ENCODE data around the gene C10orf62.
"Not testable (repeated sequence)": the region's sequence is repeated elsewhere in the genome, so short reads cannot be mapped to it uniquely, and the experiment has no call there.

The C10orf62 gene

GRCh38 chr10:97589479-97589878 is at the start of gene C10orf62:
C10orf62 (plus strand) TSS chr10:97589721; CDS start chr10:97589898, 177 bp downstream.
- DNase-seq: peak in 9 of 56 donors; percentile 11 to 72 (median 21)

- DNase-seq: no peak
These were observed 48.6 kb upstream of the C10orf62 start for GRCh38 chr10:97540669-97541500.

- peak in 46 of 56 donors; percentile 16 to 89 (median 58) for DNase-seq
These were observed 47.1 kb upstream of the C10orf62 start for GRCh38 chr10:97542169-97543024.

DNA sequence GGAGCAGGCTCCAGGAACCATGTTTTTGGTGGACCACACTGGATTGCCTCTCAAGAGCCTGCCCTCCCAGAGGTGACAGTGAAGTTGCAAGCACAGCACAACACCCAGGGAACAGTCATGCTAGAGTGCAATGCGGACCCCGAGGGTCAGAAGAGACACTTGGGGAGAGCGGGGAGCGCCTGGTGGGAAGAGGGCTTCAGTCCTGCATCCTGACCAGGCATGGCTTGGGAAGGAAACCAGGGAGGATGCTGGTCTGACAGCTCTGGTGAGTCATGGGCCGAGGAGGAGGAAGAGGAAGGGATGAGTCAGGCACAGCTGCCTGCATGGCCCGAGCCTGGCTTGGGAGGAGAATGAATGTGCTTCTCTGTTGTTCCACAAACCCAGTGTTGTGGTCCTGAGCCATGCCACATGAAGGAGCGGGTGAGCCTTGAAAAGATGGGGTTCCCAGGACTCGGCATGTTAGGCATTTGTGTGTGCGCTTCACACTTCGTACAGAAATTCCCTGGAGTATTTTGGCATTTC is 46.4 kb upstream of the C10orf62 start:
- peak in 55 of 56 donors; percentile 29 to 96 (median 80) for DNase-seq

- no peak for DNase-seq
These were observed 42.9 kb upstream of the C10orf62 start for GRCh38 chr10:97546456-97547270.

DNA sequence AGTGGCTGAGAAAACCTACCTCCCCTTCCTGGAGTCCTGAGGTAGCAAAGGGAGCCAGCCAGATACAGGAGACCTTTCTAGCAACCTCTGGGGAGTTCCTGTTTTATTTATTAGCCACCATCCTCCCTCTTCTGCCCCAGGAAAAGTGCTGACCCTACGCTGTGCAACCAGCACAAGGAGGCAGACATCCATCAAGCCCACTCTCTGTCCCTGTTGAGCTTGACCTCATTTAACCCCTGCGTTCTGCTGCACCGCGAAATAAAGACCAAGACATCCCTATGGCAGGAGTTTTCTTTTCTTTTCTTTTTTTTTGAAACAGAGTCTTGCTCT is 42.3 kb upstream of the C10orf62 start:
- DNase-seq: no peak

GRCh38 chr10:97547962-97548361 is 41.6 kb upstream of the C10orf62 start:
- DNase-seq: no peak

- DNase-seq: no peak
These were observed 40.6 kb upstream of the C10orf62 start for GRCh38 chr10:97548828-97549455.

GRCh38 chr10:97549587-97550322 is 39.8 kb upstream of the C10orf62 start:
- DNase-seq: peak in 46 of 56 donors; percentile 11 to 81 (median 56)

- DNase-seq: no peak
These were observed 39.0 kb upstream of the C10orf62 start for GRCh38 chr10:97550336-97551149.

GRCh38 chr10:97551271-97551670 is 38.2 kb upstream of the C10orf62 start:
- no peak for DNase-seq

- peak in 47 of 56 donors; percentile 21 to 82 (median 52) for DNase-seq
These were observed 35.9 kb upstream of the C10orf62 start for GRCh38 chr10:97553575-97554031.

GRCh38 chr10:97554336-97554735 is 35.2 kb upstream of the C10orf62 start:
- not testable (repeated sequence) for DNase-seq

DNA sequence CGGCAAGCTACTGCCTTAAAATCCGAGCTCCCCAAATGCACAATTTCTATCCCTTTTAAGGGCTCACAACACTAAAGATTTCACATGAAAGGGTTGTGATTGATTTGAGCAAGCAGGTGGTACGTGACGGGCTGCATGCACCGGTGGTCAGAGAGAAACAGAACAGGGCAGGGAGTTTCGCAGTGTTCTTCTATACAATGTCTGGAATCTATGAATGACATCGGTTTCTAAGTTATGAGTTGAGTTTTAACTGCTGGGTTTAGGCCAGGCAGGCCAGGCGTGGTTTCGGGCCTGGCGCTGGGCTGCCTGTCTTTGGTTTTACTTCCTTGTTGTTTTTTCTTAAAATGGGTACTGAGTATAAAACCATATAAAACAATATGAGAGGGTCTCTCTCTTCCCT is 34.0 kb upstream of the C10orf62 start:
- DNase-seq: not testable (repeated sequence)

- DNase-seq: not testable (repeated sequence)
These were observed 28.7 kb upstream of the C10orf62 start for GRCh38 chr10:97560731-97561381.

- not testable (repeated sequence) for DNase-seq
These were observed 28.0 kb upstream of the C10orf62 start for GRCh38 chr10:97561386-97562077.

DNA sequence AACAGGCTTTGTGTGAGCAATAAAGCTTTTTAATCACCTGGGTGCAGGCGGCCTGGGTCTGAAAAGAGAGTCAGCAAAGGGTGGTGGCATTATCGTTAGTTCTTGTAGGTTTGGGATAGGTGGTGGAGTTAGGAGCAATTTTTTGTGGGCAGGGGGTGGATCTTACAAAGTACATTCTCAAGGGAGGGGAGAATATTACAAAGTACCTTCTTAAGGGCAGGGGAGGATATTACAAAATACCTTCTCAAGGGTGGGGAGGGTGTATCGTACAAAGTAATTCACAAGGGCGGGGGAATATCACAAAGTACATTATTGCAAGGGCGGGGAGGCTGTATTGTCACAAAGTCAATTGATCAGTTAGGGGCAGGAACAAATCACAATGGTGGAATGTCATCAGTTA is 27.2 kb upstream of the C10orf62 start:
- DNase-seq: not testable (repeated sequence)

GRCh38 chr10:97563337-97563736 is 26.2 kb upstream of the C10orf62 start:
- DNase-seq: no peak

All from nucleus accumbens (tissue), 56 donors.